Measurements from ENCODE around the gene GRM8. TPM values are rescaled to one million over a fixed set of nuclear protein-coding genes. Genes with fewer than 3 reads are reported as not detected.
A peak's percentile ranks its signal among the peaks of the same experiment; 100 is the strongest.

GRM8 gene
- total RNA-seq (2014; rRNA removed; shearing (Covaris generic); ENCODE audit: low replicate concordance) = not detected in 2 replicates

GRCh38 chr7:127252778-127253280 is at the start of gene GRM8:
Gene GRM8 (minus strand): TSS chr7:127252941.
- Histone ChIP-seq H2AFZ (ENCODE audit: low read length) (peak within 1 kb of the TSS; percentile 86), H3K36me3 (ENCODE audit: insufficient read depth, low read length) (no peaks in the 10 kb centered on the region), H3K9me2 (replicated peaks; ENCODE audit: insufficient read depth, low read length) (no peaks in the 10 kb centered on the region), H3K4me3 (ENCODE audit: low read length) (peak within 1 kb of the TSS; percentile 62), H3K4me2 (ENCODE audit: low read depth, low read length, poor library complexity, severe bottlenecking) (peak within 1 kb of the TSS; percentile 73), H3K79me2 (ENCODE audit: low read length) (no peaks in the 10 kb centered on the region), H3K9me3 (ENCODE audit: low read length) (no peaks in the 10 kb centered on the region), H3K27me3 (ENCODE audit: low read length) (0 out of 2 replicates have a peak, but pooled peaks cover 3% of the 10 kb centered on the region), H4K20me1 (ENCODE audit: insufficient read depth, low read depth, low read length) (0 out of 2 replicates have a peak, but pooled peaks cover 4% of the 10 kb centered on the region), H3K9ac (ENCODE audit: low read length) (peak within 1 kb of the TSS; percentile 56), H3K4me1 (ENCODE audit: low read length) (peaks cover 4% of the 10 kb centered on the region; the same call in 1 of the 2 replicates), H3K27ac (ENCODE audit: low read length) (no peak within 1 kb of the TSS)
- DNase-seq = no peak

- no peaks in the 10 kb centered on the region for H3K36me3 ChIP-seq (ENCODE audit: insufficient read depth, low read length)
- no peak overlapping the region for H3K9ac ChIP-seq (ENCODE audit: low read length)
- no peaks in the 10 kb centered on the region for H3K4me1 ChIP-seq (ENCODE audit: low read length)
- H3K79me2 ChIP-seq (ENCODE audit: low read length) = no peaks in the 10 kb centered on the region
- H3K27me3 ChIP-seq (ENCODE audit: low read length) = no peaks in the 10 kb centered on the region
- H4K20me1 ChIP-seq (ENCODE audit: insufficient read depth, low read depth, low read length) = no peaks in the 10 kb centered on the region
- no peak overlapping the region for H2AFZ ChIP-seq (ENCODE audit: low read length)
- no peak overlapping the region for H3K27ac ChIP-seq (ENCODE audit: low read length)
- H3K9me3 ChIP-seq (ENCODE audit: low read length) = no peaks in the 10 kb centered on the region
- H3K9me2 ChIP-seq (replicated peaks; ENCODE audit: insufficient read depth, low read length) = no peaks in the 10 kb centered on the region
- H3K4me3 ChIP-seq (ENCODE audit: low read length) = no peak overlapping the region
- no peak overlapping the region for H3K4me2 ChIP-seq (ENCODE audit: low read depth, low read length, poor library complexity, severe bottlenecking)
- no peak for DNase-seq
Measured at GRCh38 chr7:127290801-127291361, 38.1 kb upstream of the GRM8 start.

- H3K4me1 ChIP-seq (ENCODE audit: low read length) = no peaks in the 10 kb centered on the region
Measured at GRCh38 chr7:127290116-127290655, 37.4 kb upstream of the GRM8 start.

GRCh38 chr7:127287133-127287532 is 34.4 kb upstream of the GRM8 start:
- no peaks in the 10 kb centered on the region for H4K20me1 ChIP-seq (ENCODE audit: insufficient read depth, low read depth, low read length)
- H3K9me3 ChIP-seq (ENCODE audit: low read length) = no peaks in the 10 kb centered on the region
- H3K4me2 ChIP-seq (ENCODE audit: low read depth, low read length, poor library complexity, severe bottlenecking) = no peak overlapping the region
- no peak for DNase-seq
- H3K9me2 ChIP-seq (replicated peaks; ENCODE audit: insufficient read depth, low read length) = no peaks in the 10 kb centered on the region
- H3K27ac ChIP-seq (ENCODE audit: low read length) = no peak overlapping the region
- H3K9ac ChIP-seq (ENCODE audit: low read length) = no peak overlapping the region
- no peak overlapping the region for H2AFZ ChIP-seq (ENCODE audit: low read length)
- H3K4me3 ChIP-seq (ENCODE audit: low read length) = no peak overlapping the region
- H3K79me2 ChIP-seq (ENCODE audit: low read length) = no peaks in the 10 kb centered on the region
- H3K4me1 ChIP-seq (ENCODE audit: low read length) = no peaks in the 10 kb centered on the region
- no peaks in the 10 kb centered on the region for H3K27me3 ChIP-seq (ENCODE audit: low read length)
- no peaks in the 10 kb centered on the region for H3K36me3 ChIP-seq (ENCODE audit: insufficient read depth, low read length)

More at GRCh38 chr7:127290116-127290655, 37.4 kb upstream of the GRM8 start:
- Histone ChIP-seq H3K79me2 (ENCODE audit: low read length) (no peaks in the 10 kb centered on the region), H3K27ac (ENCODE audit: low read length) (no peak overlapping the region), H3K4me3 (ENCODE audit: low read length) (no peak overlapping the region), H3K9me3 (ENCODE audit: low read length) (no peaks in the 10 kb centered on the region), H3K9ac (ENCODE audit: low read length) (no peak overlapping the region), H4K20me1 (ENCODE audit: insufficient read depth, low read depth, low read length) (no peaks in the 10 kb centered on the region), H3K27me3 (ENCODE audit: low read length) (no peaks in the 10 kb centered on the region), H3K9me2 (replicated peaks; ENCODE audit: insufficient read depth, low read length) (no peaks in the 10 kb centered on the region), H3K4me2 (ENCODE audit: low read depth, low read length, poor library complexity, severe bottlenecking) (no peak overlapping the region), H3K36me3 (ENCODE audit: insufficient read depth, low read length) (no peaks in the 10 kb centered on the region), H2AFZ (ENCODE audit: low read length) (no peak overlapping the region)
- DNase-seq = no peak

- Histone ChIP-seq H3K27me3 (ENCODE audit: low read length) (0 out of 2 replicates have a peak, but pooled peaks cover 2% of the 10 kb centered on the region), H3K27ac (ENCODE audit: low read length) (no peak overlapping the region), H2AFZ (ENCODE audit: low read length) (no peak overlapping the region), H3K4me1 (ENCODE audit: low read length) (no peaks in the 10 kb centered on the region), H3K79me2 (ENCODE audit: low read length) (no peaks in the 10 kb centered on the region), H3K36me3 (ENCODE audit: insufficient read depth, low read length) (no peaks in the 10 kb centered on the region), H4K20me1 (ENCODE audit: insufficient read depth, low read depth, low read length) (no peaks in the 10 kb centered on the region), H3K4me2 (ENCODE audit: low read depth, low read length, poor library complexity, severe bottlenecking) (no peak overlapping the region), H3K9ac (ENCODE audit: low read length) (no peak overlapping the region), H3K4me3 (ENCODE audit: low read length) (no peak overlapping the region), H3K9me2 (replicated peaks; ENCODE audit: insufficient read depth, low read length) (no peaks in the 10 kb centered on the region), H3K9me3 (ENCODE audit: low read length) (no peaks in the 10 kb centered on the region)
- no peak for DNase-seq
Measured at GRCh38 chr7:127270093-127270492, 17.4 kb upstream of the GRM8 start.

GRCh38 chr7:127266047-127266446 is 13.3 kb upstream of the GRM8 start:
- H3K4me1 ChIP-seq (ENCODE audit: low read length) = no peaks in the 10 kb centered on the region

GRCh38 chr7:127264219-127264618 is 11.5 kb upstream of the GRM8 start:
- H3K79me2 ChIP-seq (ENCODE audit: low read length) = no peaks in the 10 kb centered on the region
- H3K27ac ChIP-seq (ENCODE audit: low read length) = no peak overlapping the region
- no peaks in the 10 kb centered on the region for H3K4me1 ChIP-seq (ENCODE audit: low read length)
- H3K9ac ChIP-seq (ENCODE audit: low read length) = no peak overlapping the region
- H3K27me3 ChIP-seq (ENCODE audit: low read length) = no peaks in the 10 kb centered on the region
- H3K9me2 ChIP-seq (replicated peaks; ENCODE audit: insufficient read depth, low read length) = no peaks in the 10 kb centered on the region
- no peaks in the 10 kb centered on the region for H3K36me3 ChIP-seq (ENCODE audit: insufficient read depth, low read length)
- H2AFZ ChIP-seq (ENCODE audit: low read length) = no peak overlapping the region
- DNase-seq = no peak
- H4K20me1 ChIP-seq (ENCODE audit: insufficient read depth, low read depth, low read length) = no peaks in the 10 kb centered on the region
- no peak overlapping the region for H3K4me2 ChIP-seq (ENCODE audit: low read depth, low read length, poor library complexity, severe bottlenecking)
- no peak overlapping the region for H3K4me3 ChIP-seq (ENCODE audit: low read length)
- H3K9me3 ChIP-seq (ENCODE audit: low read length) = no peaks in the 10 kb centered on the region

More at GRCh38 chr7:127266047-127266446, 13.3 kb upstream of the GRM8 start:
- no peak overlapping the region for H2AFZ ChIP-seq (ENCODE audit: low read length)
- no peaks in the 10 kb centered on the region for H4K20me1 ChIP-seq (ENCODE audit: insufficient read depth, low read depth, low read length)
- H3K79me2 ChIP-seq (ENCODE audit: low read length) = no peaks in the 10 kb centered on the region
- H3K9me3 ChIP-seq (ENCODE audit: low read length) = no peaks in the 10 kb centered on the region
- no peak overlapping the region for H3K9ac ChIP-seq (ENCODE audit: low read length)
- no peak overlapping the region for H3K4me2 ChIP-seq (ENCODE audit: low read depth, low read length, poor library complexity, severe bottlenecking)
- H3K27me3 ChIP-seq (ENCODE audit: low read length) = 0 out of 2 replicates have a peak, but pooled peaks cover 2% of the 10 kb centered on the region
- H3K4me3 ChIP-seq (ENCODE audit: low read length) = no peak overlapping the region
- DNase-seq = no peak
- H3K27ac ChIP-seq (ENCODE audit: low read length) = no peak overlapping the region
- H3K36me3 ChIP-seq (ENCODE audit: insufficient read depth, low read length) = no peaks in the 10 kb centered on the region
- H3K9me2 ChIP-seq (replicated peaks; ENCODE audit: insufficient read depth, low read length) = no peaks in the 10 kb centered on the region

- H3K4me3 ChIP-seq (ENCODE audit: low read length) = no peak overlapping the region
- no peak overlapping the region for H3K4me2 ChIP-seq (ENCODE audit: low read depth, low read length, poor library complexity, severe bottlenecking)
- H3K27me3 ChIP-seq (ENCODE audit: low read length) = no peaks in the 10 kb centered on the region
- no peaks in the 10 kb centered on the region for H3K36me3 ChIP-seq (ENCODE audit: insufficient read depth, low read length)
- H3K79me2 ChIP-seq (ENCODE audit: low read length) = no peaks in the 10 kb centered on the region
- no peaks in the 10 kb centered on the region for H3K9me2 ChIP-seq (replicated peaks; ENCODE audit: insufficient read depth, low read length)
- H3K4me1 ChIP-seq (ENCODE audit: low read length) = peaks cover 3% of the 10 kb centered on the region; the same call in 1 of the 2 replicates
- no peaks in the 10 kb centered on the region for H4K20me1 ChIP-seq (ENCODE audit: insufficient read depth, low read depth, low read length)
- no peaks in the 10 kb centered on the region for H3K9me3 ChIP-seq (ENCODE audit: low read length)
- no peak overlapping the region for H2AFZ ChIP-seq (ENCODE audit: low read length)
- no peak overlapping the region for H3K27ac ChIP-seq (ENCODE audit: low read length)
- no peak for DNase-seq
- no peak overlapping the region for H3K9ac ChIP-seq (ENCODE audit: low read length)
Measured at GRCh38 chr7:127258111-127258510, 5.4 kb upstream of the GRM8 start.
